ENCODE data around the gene TPH2. TPM values are rescaled to one million over a fixed set of nuclear protein-coding genes. Genes with fewer than 3 reads are reported as not detected.

Gene TPH2
- total and polyA plus RNA-seq, 2 experiments from 2014 or later, result not detected

GRCh38 chr12:71904629-71905028, 34.0 kb upstream of the TPH2 start:
- no peaks in the 10 kb centered on the region for H3K9me3 ChIP-seq (ENCODE audit: low read depth)
- H3K27ac ChIP-seq, result no peak overlapping the region
- DNase-seq (ENCODE audit: low read depth in 1 of 2, low spot score in 1 of 2), result peak in 1 of 2 donors; percentile 9
- H3K4me1 ChIP-seq (ENCODE audit: low read depth), result no peaks in the 10 kb centered on the region
- no peak for TF ChIP-seq CTCF (IDR thresholded peaks at IDR 0.05; ENCODE audit: low read depth, low read length)
- H3K4me3 ChIP-seq, result no peak overlapping the region
- no peaks in the 10 kb centered on the region for H3K27me3 ChIP-seq
- H3K36me3 ChIP-seq, result peaks cover 25% of the 10 kb centered on the region

- Histone ChIP-seq H3K36me3 (no peaks in the 10 kb centered on the region), H3K27ac (no peak overlapping the region), H3K27me3 (no peaks in the 10 kb centered on the region), H3K4me3 (no peak overlapping the region), H3K9me3 (ENCODE audit: low read depth) (no peaks in the 10 kb centered on the region), H3K4me1 (ENCODE audit: low read depth) (no peaks in the 10 kb centered on the region)
- no peak for TF ChIP-seq CTCF (IDR thresholded peaks at IDR 0.05; ENCODE audit: low read depth, low read length)
- DNase-seq (ENCODE audit: low read depth in 1 of 2, low spot score in 1 of 2), result no peak
These were observed 3.1 kb upstream of the TPH2 start for GRCh38 chr12:71935594-71935993.

- H3K4me3 ChIP-seq, result no peak overlapping the region
- no peak overlapping the region for H3K27ac ChIP-seq
- H3K36me3 ChIP-seq, result no peaks in the 10 kb centered on the region
- no peaks in the 10 kb centered on the region for H3K4me1 ChIP-seq (ENCODE audit: low read depth)
- DNase-seq (ENCODE audit: low read depth in 1 of 2, low spot score in 1 of 2), result no peak
- no peak for TF ChIP-seq CTCF (IDR thresholded peaks at IDR 0.05; ENCODE audit: low read depth, low read length)
- no peaks in the 10 kb centered on the region for H3K27me3 ChIP-seq
- H3K9me3 ChIP-seq (ENCODE audit: low read depth), result no peaks in the 10 kb centered on the region
These were observed 1.4 kb downstream of the TPH2 start for GRCh38 chr12:71940068-71940467.

GRCh38 chr12:71941174-71941573, 2.5 kb downstream of the TPH2 start:
- Histone ChIP-seq H3K27me3 (no peaks in the 10 kb centered on the region), H3K4me3 (no peak overlapping the region), H3K36me3 (no peaks in the 10 kb centered on the region), H3K9me3 (ENCODE audit: low read depth) (no peaks in the 10 kb centered on the region), H3K27ac (no peak overlapping the region), H3K4me1 (ENCODE audit: low read depth) (no peaks in the 10 kb centered on the region)
- DNase-seq (ENCODE audit: low read depth in 1 of 2, low spot score in 1 of 2), result no peak
- no peak for TF ChIP-seq CTCF (IDR thresholded peaks at IDR 0.05; ENCODE audit: low read depth, low read length)

- Histone ChIP-seq H3K4me1 (ENCODE audit: low read depth) (no peaks in the 10 kb centered on the region), H3K36me3 (no peaks in the 10 kb centered on the region), H3K4me3 (no peak overlapping the region), H3K27me3 (no peaks in the 10 kb centered on the region), H3K27ac (no peak overlapping the region), H3K9me3 (ENCODE audit: low read depth) (no peaks in the 10 kb centered on the region)
- no peak for DNase-seq (ENCODE audit: low read depth in 1 of 2, low spot score in 1 of 2)
- TF ChIP-seq CTCF (IDR thresholded peaks at IDR 0.05; ENCODE audit: low read depth, low read length), result no peak
These were observed 3.6 kb downstream of the TPH2 start for GRCh38 chr12:71942259-71942658.

GRCh38 chr12:71942703-71943102, 4.1 kb downstream of the TPH2 start:
- no peak for TF ChIP-seq CTCF (IDR thresholded peaks at IDR 0.05; ENCODE audit: low read depth, low read length)
- Histone ChIP-seq H3K27me3 (no peaks in the 10 kb centered on the region), H3K27ac (no peak overlapping the region), H3K9me3 (ENCODE audit: low read depth) (no peaks in the 10 kb centered on the region), H3K4me3 (no peak overlapping the region), H3K36me3 (no peaks in the 10 kb centered on the region), H3K4me1 (ENCODE audit: low read depth) (no peaks in the 10 kb centered on the region)
- DNase-seq (ENCODE audit: low read depth in 1 of 2, low spot score in 1 of 2), result no peak

Data from cardiac muscle cell (in vitro differentiated cells and primary cell).